ENCODE data around the gene AGAP3.

GRCh38 chr7:151132461-151133205 is 46.4 kb downstream of the AGAP3 start:
- TF ChIP-seq CTCF (conservative IDR thresholded peaks at IDR 0.05 in 1 of 2, IDR thresholded peaks at IDR 0.05 in 1 of 2; ENCODE audit: low read depth in 1 of 2, low read length in 2 of 2) (no peak), EZH2 (IDR thresholded peaks at IDR 0.05; ENCODE audit: low read length, missing control alignments) (no peak)

Data from fibroblast of lung (primary cell).